GM12878 (cell line): Measurements from ENCODE around the gene RBM18.

Experiments
- BCL11A ChIP-seq: IDR thresholded peaks from 2 replicates; pipeline ENCODE4 v1.6.1; 2011; ENCODE audit warnings: low read depth, low read length
- CTCF ChIP-seq, 3 experiments: IDR thresholded peaks in 2 of 3; conservative IDR thresholded peaks in 1 of 3; 2 replicates each; pipeline ENCODE4 v1.5.1; 2011; ENCODE audit warnings: low read depth in 3 of 3, low read length in 3 of 3, mild to moderate bottlenecking in 3 of 3, control low read depth in 2 of 3, moderate library complexity in 2 of 3, inconsistent platforms in 1 of 3, mixed read lengths in 1 of 3; ENCODE audit not compliant: control insufficient read depth in 2 of 3, insufficient read depth in 1 of 3; ENCODE audit errors: extremely low read depth in 1 of 3
- ESRRA ChIP-seq: IDR thresholded peaks from 2 replicates; pipeline ENCODE4 v1.6.1; 2012; ENCODE audit warnings: mild to moderate bottlenecking, low read length, improper control_type of control experiment
- EZH2 ChIP-seq: IDR thresholded peaks from 2 replicates; pipeline ENCODE4 v1.6.1; 2012; ENCODE audit warnings: low read depth, mild to moderate bottlenecking, control low read depth, inconsistent platforms, low read length, borderline replicate concordance; ENCODE audit not compliant: control insufficient read depth
- FOS ChIP-seq: IDR thresholded peaks from 3 replicates; pipeline ENCODE4 v1.6.1; 2011; ENCODE audit warnings: borderline replicate concordance; ENCODE audit not compliant: insufficient read length; ENCODE audit errors: extremely low read depth
- IKZF1 ChIP-seq: fragments of 450-650 bp; conservative IDR thresholded peaks from 2 replicates; pipeline ENCODE4 v1.6.1; 2017; ENCODE audit warnings: antibody characterized with exemption, mild to moderate bottlenecking
- MTA3 ChIP-seq: IDR thresholded peaks from 2 replicates; pipeline ENCODE4 v1.6.1; 2012; ENCODE audit warnings: low read length, inconsistent platforms, borderline replicate concordance
- NKRF ChIP-seq: fragments of 450-650 bp; conservative IDR thresholded peaks from 2 replicates; pipeline ENCODE4 v1.6.1; 2017; ENCODE audit warnings: mild to moderate bottlenecking, moderate library complexity
- POLR2A ChIP-seq: IDR thresholded peaks from 2 replicates; pipeline ENCODE4 v1.6.1; 2011; ENCODE audit warnings: low read depth, mild to moderate bottlenecking, low read length
- RBBP5 ChIP-seq: fragments of 200-600 bp; sonication (generic); conservative IDR thresholded peaks from 2 replicates; pipeline ENCODE4 v1.6.1; 2016
- TF ChIP-seq, protein P1 (sequence below): IDR thresholded peaks from 2 replicates; pipeline ENCODE4 v1.6.1; 2011; ENCODE audit warnings: borderline replicate concordance, low read depth, mild to moderate bottlenecking, moderate library complexity, low read length; ENCODE audit not compliant: insufficient read depth, poor library complexity, severe bottlenecking
- TF ChIP-seq, protein P2 (sequence below): fragments of 150-350 bp; IDR thresholded peaks from 2 replicates; pipeline ENCODE4 v1.6.1; 2016; ENCODE audit warnings: low read depth, low read length

- TF ChIP-seq IKZF1, result no peak
- TF ChIP-seq CTCF (IDR thresholded peaks at IDR 0.05 in 2 of 3, conservative IDR thresholded peaks at IDR 0.05 in 1 of 3; ENCODE audit: control insufficient read depth in 2 of 3, extremely low read depth in 1 of 3, insufficient read depth in 1 of 3, low read depth in 3 of 3, low read length in 3 of 3), result no peak
- TF ChIP-seq MTA3, result no peak
- no peak for TF ChIP-seq FOS
- no peak for TF ChIP-seq EZH2
- no peak for TF ChIP-seq BCL11A
- no peak for TF ChIP-seq POLR2A
- TF ChIP-seq, protein P1, sequence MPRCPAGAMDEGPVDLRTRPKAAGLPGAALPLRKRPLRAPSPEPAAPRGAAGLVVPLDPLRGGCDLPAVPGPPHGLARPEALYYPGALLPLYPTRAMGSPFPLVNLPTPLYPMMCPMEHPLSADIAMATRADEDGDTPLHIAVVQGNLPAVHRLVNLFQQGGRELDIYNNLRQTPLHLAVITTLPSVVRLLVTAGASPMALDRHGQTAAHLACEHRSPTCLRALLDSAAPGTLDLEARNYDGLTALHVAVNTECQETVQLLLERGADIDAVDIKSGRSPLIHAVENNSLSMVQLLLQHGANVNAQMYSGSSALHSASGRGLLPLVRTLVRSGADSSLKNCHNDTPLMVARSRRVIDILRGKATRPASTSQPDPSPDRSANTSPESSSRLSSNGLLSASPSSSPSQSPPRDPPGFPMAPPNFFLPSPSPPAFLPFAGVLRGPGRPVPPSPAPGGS, result no peak
- TF ChIP-seq RBBP5, result no peak
- TF ChIP-seq, protein P2, sequence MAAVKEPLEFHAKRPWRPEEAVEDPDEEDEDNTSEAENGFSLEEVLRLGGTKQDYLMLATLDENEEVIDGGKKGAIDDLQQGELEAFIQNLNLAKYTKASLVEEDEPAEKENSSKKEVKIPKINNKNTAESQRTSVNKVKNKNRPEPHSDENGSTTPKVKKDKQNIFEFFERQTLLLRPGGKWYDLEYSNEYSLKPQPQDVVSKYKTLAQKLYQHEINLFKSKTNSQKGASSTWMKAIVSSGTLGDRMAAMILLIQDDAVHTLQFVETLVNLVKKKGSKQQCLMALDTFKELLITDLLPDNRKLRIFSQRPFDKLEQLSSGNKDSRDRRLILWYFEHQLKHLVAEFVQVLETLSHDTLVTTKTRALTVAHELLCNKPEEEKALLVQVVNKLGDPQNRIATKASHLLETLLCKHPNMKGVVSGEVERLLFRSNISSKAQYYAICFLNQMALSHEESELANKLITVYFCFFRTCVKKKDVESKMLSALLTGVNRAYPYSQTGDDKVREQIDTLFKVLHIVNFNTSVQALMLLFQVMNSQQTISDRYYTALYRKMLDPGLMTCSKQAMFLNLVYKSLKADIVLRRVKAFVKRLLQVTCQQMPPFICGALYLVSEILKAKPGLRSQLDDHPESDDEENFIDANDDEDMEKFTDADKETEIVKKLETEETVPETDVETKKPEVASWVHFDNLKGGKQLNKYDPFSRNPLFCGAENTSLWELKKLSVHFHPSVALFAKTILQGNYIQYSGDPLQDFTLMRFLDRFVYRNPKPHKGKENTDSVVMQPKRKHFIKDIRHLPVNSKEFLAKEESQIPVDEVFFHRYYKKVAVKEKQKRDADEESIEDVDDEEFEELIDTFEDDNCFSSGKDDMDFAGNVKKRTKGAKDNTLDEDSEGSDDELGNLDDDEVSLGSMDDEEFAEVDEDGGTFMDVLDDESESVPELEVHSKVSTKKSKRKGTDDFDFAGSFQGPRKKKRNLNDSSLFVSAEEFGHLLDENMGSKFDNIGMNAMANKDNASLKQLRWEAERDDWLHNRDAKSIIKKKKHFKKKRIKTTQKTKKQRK, result no peak
- no peak for TF ChIP-seq NKRF
- TF ChIP-seq ESRRA, result no peak
Measured at GRCh38 chr9:122232796-122233306, 31.8 kb downstream of the RBM18 start.
